GM19025 (cell line): Measurements from ENCODE around the gene TOM1L1.
A peak's percentile ranks its signal among the peaks of the same experiment; 100 is the strongest.

Experiments
- ATAC-seq: cut with Tn5 transposase; IDR thresholded peaks from one replicate; pipeline ENCODE4 v1.9.1; 2021; ENCODE audit warnings: mild to moderate bottlenecking, low read depth, moderate library complexity; ENCODE audit not compliant: unreplicated experiment

TOM1L1 gene

DNA sequence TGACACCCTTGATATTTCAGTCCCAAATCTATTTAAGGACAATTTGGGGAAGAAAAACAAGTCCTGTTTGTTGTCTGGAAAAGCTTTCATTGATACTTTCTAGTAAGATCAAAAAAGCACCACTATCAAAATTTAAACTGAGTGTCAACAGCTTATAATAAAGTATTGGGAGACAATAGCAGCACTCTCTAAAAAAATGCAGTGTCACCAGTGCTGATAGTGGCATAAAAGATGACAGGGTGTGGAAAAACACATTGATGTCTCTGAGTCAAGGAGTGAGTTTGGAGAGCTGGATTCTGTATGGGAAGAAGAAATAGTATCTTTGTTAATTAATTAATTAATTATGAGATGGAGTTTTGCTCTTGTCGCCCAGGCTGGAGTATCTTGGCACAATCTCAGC lies 8.3 kb upstream of the TOM1L1 start:
- ATAC-seq: no peak

- ATAC-seq: no peak
Observed at GRCh38 chr17:54898576-54898975, 2.1 kb upstream of the TOM1L1 start.

DNA sequence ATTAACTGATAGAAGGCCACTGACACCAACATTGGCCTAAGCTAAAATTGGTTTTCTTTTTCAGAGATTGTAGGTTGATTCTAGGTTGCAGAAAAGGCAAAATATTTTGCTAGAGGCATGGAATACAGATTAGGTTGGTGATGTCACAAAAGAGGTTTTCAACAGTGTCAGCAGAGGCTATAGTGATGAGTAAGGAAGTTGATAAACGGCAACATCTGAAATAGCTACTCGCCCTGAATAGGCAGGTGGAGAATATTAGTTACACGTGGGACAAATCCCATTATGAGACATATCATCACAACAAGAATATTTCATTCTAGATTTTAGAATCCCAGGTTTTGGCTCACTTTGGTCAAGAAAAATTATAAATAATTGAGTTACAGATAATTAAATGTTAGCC lies 1.5 kb upstream of the TOM1L1 start:
- ATAC-seq: no peak

GRCh38 chr17:54899721-54900456 lies 763 bp upstream of the TOM1L1 start:
- ATAC-seq: no peak

- no peak for ATAC-seq
Observed at GRCh38 chr17:54901230-54901822, 674 bp downstream of the TOM1L1 start.

DNA sequence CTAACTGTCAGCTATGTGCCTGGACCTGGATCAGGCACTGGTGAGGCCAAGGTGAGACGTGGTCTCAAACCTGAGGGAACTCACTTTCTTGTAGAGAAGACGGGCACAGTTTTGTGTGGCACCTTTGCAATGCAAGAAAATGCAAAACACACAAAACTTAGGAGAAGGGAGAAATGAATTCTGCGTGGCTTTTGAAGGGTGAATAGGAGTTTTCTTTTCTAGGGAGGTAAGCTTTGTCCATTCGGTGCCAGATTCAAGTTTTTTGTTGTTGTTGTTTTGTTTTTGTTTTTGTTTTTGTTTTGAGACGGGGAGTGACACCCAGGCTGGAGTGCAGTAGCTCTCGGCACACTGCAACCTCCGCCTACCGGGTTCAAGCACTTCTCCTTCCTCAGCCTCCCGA lies 1.4 kb downstream of the TOM1L1 start:
- ATAC-seq: no peak

GRCh38 chr17:54902611-54903010 lies 2.0 kb downstream of the TOM1L1 start:
- no peak for ATAC-seq

GRCh38 chr17:54903375-54903774 lies 2.7 kb downstream of the TOM1L1 start:
- peak; percentile 43 for ATAC-seq

DNA sequence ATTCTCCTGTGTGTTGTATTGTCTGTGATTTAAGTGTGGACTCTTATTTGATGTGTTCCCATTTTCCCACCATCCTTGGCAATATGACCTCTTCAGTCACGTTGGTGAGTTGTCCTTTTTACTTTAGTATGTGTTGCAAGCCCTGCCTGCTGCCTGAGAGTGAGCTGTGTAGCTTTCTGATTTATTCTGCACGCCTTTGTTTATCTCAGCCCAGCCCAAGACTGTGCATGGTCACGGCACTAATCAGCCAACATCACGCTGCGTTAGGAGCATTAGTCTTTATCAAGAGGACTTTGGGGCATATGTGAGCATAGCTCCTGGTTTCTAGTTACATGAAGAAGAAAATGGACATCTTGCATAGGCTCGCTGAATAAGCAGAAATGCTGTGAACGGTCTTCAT lies 6.0 kb downstream of the TOM1L1 start:
- ATAC-seq: no peak

DNA sequence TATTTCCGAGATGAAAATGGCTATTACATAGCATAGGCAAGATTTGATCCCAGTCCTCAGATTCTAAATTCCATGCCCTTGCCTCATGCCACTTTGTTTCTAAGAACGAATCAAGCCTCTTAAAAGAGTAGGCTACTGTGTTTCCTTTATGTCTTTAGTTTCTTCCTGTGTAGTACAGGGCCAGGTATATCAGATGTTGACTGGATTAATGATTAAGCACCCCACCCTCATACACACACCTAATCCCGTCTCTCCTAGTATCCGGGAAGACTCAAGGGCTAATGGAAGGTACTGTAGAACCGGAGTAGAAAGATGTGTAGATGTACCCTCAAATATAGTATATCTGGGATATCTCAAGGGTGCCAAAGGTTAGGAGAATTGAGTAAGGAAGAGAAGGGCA lies 6.7 kb downstream of the TOM1L1 start:
- no peak for ATAC-seq

GRCh38 chr17:54909766-54910165 lies 9.1 kb downstream of the TOM1L1 start:
- no peak for ATAC-seq

DNA sequence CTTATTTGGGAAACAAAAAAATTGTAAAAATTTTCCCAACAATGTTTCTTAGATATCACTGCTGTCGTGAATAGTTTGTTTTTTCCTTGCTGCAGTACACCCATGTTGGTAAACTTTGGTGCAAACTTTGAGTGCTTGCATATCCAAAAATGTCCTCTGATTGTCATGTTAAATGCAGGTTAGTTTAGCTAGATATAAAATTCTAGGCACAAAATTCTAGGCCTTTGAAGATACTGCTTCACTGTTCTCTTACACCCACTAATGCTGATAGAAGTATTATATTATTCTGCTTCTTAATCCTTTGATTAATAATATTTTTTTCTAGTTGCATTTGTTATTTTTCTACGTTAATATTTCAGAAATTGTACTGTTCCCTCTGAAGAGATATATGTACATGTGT lies 16.1 kb downstream of the TOM1L1 start:
- no peak for ATAC-seq

- no peak for ATAC-seq
Observed at GRCh38 chr17:54919425-54919824, 18.8 kb downstream of the TOM1L1 start.

DNA sequence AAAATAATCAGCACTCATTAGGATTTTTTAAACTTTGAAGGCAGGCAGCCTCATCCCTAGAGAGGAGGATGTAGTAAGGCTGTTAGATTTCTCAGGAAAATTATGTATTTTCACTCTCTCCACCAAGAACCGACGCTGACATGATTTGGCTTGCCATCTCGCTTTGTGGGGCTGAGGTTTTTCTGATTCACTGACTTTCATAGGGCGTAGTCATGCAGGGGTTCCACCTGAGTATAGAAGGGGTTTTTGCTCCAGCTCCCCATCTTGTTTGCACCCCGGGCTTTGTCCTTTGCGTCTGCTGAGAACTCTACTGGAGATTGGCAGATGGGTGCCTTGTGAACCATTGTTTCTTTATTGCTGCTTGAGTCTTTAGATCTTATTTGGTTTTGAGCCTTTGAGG lies 20.2 kb downstream of the TOM1L1 start:
- ATAC-seq: no peak

GRCh38 chr17:54924405-54924804 lies 23.8 kb downstream of the TOM1L1 start:
- ATAC-seq: no peak

- no peak for ATAC-seq
Observed at GRCh38 chr17:54927525-54927924, 26.9 kb downstream of the TOM1L1 start.

DNA sequence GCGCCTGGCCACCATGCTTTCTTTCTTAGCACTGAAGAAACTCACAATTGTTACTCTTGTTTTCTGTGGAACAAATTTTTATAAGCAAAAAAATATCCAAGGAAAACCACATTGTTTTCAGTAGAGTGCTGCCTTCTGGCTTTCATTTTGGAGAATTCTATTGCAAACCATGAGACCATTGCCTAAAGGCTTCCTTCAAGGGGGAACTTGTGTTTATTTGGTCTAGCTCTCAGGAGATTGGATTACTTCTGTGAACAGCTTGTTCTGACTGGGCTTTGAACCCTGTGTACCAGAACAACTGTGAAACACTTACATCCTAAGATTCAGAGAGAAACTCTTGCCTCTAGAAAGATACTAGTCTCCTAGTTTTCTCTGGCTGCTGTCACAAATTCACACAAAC lies 32.1 kb downstream of the TOM1L1 start:
- ATAC-seq: no peak

- ATAC-seq: no peak
Observed at GRCh38 chr17:54933921-54934320, 33.3 kb downstream of the TOM1L1 start.

DNA sequence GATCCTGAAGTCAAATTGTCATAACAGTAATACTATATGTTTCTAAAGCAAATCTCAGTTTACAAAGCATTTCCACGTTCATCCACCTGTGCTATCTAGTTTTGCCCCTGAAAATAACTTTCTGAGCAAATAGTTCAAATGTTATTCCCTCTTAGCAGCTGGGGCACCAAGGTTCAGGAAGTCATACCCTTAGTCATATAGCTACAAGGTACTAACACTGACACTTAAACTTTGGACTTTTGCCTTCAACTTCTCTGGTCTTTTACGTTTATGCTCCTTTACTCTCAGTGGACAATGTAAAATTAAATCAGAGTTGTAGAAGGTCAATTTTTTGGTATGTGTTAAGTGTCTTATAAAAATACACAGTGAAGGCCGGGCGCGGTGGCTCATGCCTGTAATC lies 34.8 kb downstream of the TOM1L1 start:
- no peak for ATAC-seq

GRCh38 chr17:54937018-54937417 lies 36.4 kb downstream of the TOM1L1 start:
- no peak for ATAC-seq

DNA sequence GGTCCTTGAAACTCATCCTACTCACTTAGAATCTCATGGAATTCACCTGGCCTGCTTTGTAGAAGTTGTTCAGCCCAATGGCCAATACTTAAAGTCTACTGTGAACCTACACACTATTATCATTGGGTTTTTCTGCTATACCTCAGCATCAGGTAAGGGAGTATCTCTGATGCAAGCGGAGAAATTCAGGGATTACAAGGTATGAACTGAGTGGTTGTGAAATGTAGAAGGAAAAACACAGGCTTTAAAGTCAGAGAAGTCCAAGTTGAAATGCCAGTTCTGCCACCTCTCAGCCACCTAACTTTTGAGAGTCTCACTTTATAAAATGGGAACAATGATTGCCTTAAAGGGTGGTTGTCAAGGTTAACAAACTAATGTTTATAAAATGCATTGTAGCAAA lies 36.8 kb downstream of the TOM1L1 start:
- no peak for ATAC-seq

DNA sequence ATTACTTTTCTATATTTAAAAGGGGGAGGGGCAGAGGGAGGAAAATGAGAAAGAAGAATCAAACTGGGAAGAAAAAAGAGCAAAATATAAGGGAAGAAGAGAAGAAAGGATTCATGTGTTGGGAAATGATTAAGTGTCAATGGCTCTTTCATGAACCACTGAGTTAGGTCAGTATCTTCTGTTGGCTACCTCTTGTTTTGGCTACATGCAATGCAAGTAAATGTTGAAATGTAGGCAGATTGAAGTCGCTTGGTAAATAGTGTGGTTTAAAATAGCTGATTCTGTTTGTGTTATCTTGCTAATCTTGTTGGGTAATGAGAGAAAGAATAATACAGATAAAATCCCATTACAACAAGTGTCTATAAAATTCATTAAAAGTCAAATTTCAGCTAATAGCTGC lies 40.6 kb downstream of the TOM1L1 start:
- no peak for ATAC-seq
